Gastrocnemius medialis (tissue), 4 donors: ENCODE results near the gene MCU.

Experiments used
- CTCF ChIP-seq, 5 experiments: fragments of 450-650 bp in 3 of 5; fragments of 200-600 bp in 2 of 5; sonication (generic) in 2 of 5; IDR thresholded peaks in 4 of 5; conservative IDR thresholded peaks in 1 of 5; 1 replicate in 4 of 5; 2 replicates in 1 of 5; pipeline ENCODE4 v1.5.1; 2016 to 2019; ENCODE audit warnings: antibody characterized with exemption in 5 of 5, mild to moderate bottlenecking in 3 of 5, moderate library complexity in 3 of 5
- POLR2A ChIP-seq, 2 donors: fragments of 450-650 bp; IDR thresholded peaks; one replicate each; pipeline ENCODE4 v1.6.1; 2017; ENCODE audit warnings: antibody characterized with exemption in 2 of 2, mild to moderate bottlenecking in 2 of 2, moderate library complexity in 2 of 2

- no peak for TF ChIP-seq CTCF (IDR thresholded peaks at IDR 0.05 in 4 of 5, conservative IDR thresholded peaks at IDR 0.05 in 1 of 5)
- no peak for TF ChIP-seq POLR2A (IDR thresholded peaks at IDR 0.05)
Observed at GRCh38 chr10:72898616-72899015, 206.7 kb downstream of the MCU start.
